GM21423 (cell line): Measurements from ENCODE around the gene C10orf90.

Experiments used
- ATAC-seq: cut with Tn5 transposase; IDR thresholded peaks from one replicate; pipeline ENCODE4 v1.9.1; 2021; ENCODE audit warnings: mild to moderate bottlenecking, moderate library complexity; ENCODE audit not compliant: unreplicated experiment

Gene C10orf90

GRCh38 chr10:126638542-126638941 is 32.0 kb downstream of the C10orf90 start:
- ATAC-seq, result no peak

GRCh38 chr10:126637501-126637900 is 33.0 kb downstream of the C10orf90 start:
- no peak for ATAC-seq

GRCh38 chr10:126634911-126635310 is 35.6 kb downstream of the C10orf90 start:
- ATAC-seq, result no peak

- no peak for ATAC-seq
These were observed 36.1 kb downstream of the C10orf90 start for GRCh38 chr10:126634347-126634746.

- no peak for ATAC-seq
These were observed 37.8 kb downstream of the C10orf90 start for GRCh38 chr10:126632705-126633104.

GRCh38 chr10:126629925-126630624 is 40.4 kb downstream of the C10orf90 start:
- no peak for ATAC-seq

- ATAC-seq, result no peak
These were observed 41.7 kb downstream of the C10orf90 start for GRCh38 chr10:126628746-126629145.

GRCh38 chr10:126621846-126622245 is 48.6 kb downstream of the C10orf90 start:
- ATAC-seq, result no peak

- ATAC-seq, result no peak
These were observed 52.0 kb downstream of the C10orf90 start for GRCh38 chr10:126618466-126618865.

GRCh38 chr10:126617733-126618132 is 52.8 kb downstream of the C10orf90 start:
- no peak for ATAC-seq

- ATAC-seq, result no peak
These were observed 53.3 kb downstream of the C10orf90 start for GRCh38 chr10:126617208-126617607.

GRCh38 chr10:126616737-126617136 is 53.8 kb downstream of the C10orf90 start:
- ATAC-seq, result no peak

- ATAC-seq, result no peak
These were observed 59.2 kb downstream of the C10orf90 start for GRCh38 chr10:126611303-126611702.

- no peak for ATAC-seq
These were observed 60.9 kb downstream of the C10orf90 start for GRCh38 chr10:126609566-126609965.

- no peak for ATAC-seq
These were observed 70.4 kb downstream of the C10orf90 start for GRCh38 chr10:126599949-126600682.

GRCh38 chr10:126598009-126598408 is 72.5 kb downstream of the C10orf90 start:
- no peak for ATAC-seq

- ATAC-seq, result no peak
These were observed 73.3 kb downstream of the C10orf90 start for GRCh38 chr10:126597211-126597610.

- ATAC-seq, result no peak
These were observed 73.9 kb downstream of the C10orf90 start for GRCh38 chr10:126596472-126597016.

GRCh38 chr10:126595160-126595559 is 75.3 kb downstream of the C10orf90 start:
- ATAC-seq, result no peak

GRCh38 chr10:126593968-126594701 is 76.4 kb downstream of the C10orf90 start:
- ATAC-seq, result no peak

- no peak for ATAC-seq
These were observed 77.6 kb downstream of the C10orf90 start for GRCh38 chr10:126592901-126593300.
